Progenitor cell of endocrine pancreas (in vitro differentiated cells): ENCODE results near the gene SERPINB7. TPM values are rescaled to one million over a fixed set of nuclear protein-coding genes. Genes with fewer than 3 reads are reported as not detected.

ENCODE experiments used
- DNase-seq: peaks from one replicate; pipeline ENCODE4 v3.0.0; 2021; ENCODE audit warnings: low spot score; ENCODE audit not compliant: unreplicated experiment
- H3K27ac Mint-ChIP-seq: 2 replicates; pipeline ENCODE4 v1.8.0; 2021; ENCODE audit warnings: mild to moderate bottlenecking, moderate library complexity, mixed read lengths
- H3K27me3 Mint-ChIP-seq: 2 replicates; pipeline ENCODE4 v1.8.0; 2021; ENCODE audit warnings: mixed read lengths
- H3K36me3 Mint-ChIP-seq: 2 replicates; pipeline ENCODE4 v1.8.0; 2022; ENCODE audit warnings: mixed read lengths; ENCODE audit not compliant: insufficient read depth
- H3K4me1 Mint-ChIP-seq: 2 replicates; pipeline ENCODE4 v1.8.0; 2021; ENCODE audit warnings: low read depth, mixed read lengths
- H3K4me3 Mint-ChIP-seq: 2 replicates; pipeline ENCODE4 v1.8.0; 2021; ENCODE audit warnings: low read depth, mild to moderate bottlenecking, moderate library complexity, mixed read lengths
- H3K9me3 Mint-ChIP-seq: 2 replicates; pipeline ENCODE4 v1.8.0; 2021; ENCODE audit warnings: low read depth, mixed read lengths
- total RNA-seq: library from RNA; stranded (reverse); gene quantifications from 2 replicates; pipeline ENCODE4 v1.2.1, GENCODE V29; 2021
- TF ChIP-seq, protein P1 (sequence below): fragments of 200-600 bp; sonication (generic); IDR thresholded peaks from one replicate; pipeline ENCODE4 v1.5.0; 2021; ENCODE audit warnings: antibody characterized with exemption, mild to moderate bottlenecking; ENCODE audit not compliant: unreplicated experiment

The SERPINB7 gene
- total RNA-seq, 1 donor from 2014 or later, result not detected

DNA sequence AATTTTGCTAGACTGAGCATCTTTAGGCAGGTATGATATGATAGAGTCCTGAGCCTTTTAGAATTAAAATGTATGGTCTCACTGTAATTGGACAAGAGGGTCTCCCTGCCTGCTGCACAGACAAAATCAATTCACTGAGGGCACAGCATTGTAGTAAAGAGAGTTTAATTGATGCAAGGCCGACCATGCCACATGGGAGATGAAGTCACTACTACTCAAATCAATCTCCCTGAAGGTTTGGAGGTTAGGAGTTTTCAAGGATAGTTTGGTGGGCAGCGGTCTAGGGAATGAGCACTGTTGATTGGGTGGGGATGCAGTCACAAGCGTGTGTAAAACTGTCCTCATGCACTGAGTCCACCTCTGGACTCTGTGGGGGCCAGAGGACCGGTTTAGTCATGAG is 26.1 kb downstream of the SERPINB7 start:
- Mint-ChIP-seq H3K27ac (no peak overlapping the region), H3K4me3 (no peak overlapping the region), H3K36me3 (no peaks in the 10 kb centered on the region), H3K4me1 (no peaks in the 10 kb centered on the region), H3K9me3 (no peaks in the 10 kb centered on the region), H3K27me3 (no peaks in the 10 kb centered on the region)
- TF ChIP-seq, protein P1, sequence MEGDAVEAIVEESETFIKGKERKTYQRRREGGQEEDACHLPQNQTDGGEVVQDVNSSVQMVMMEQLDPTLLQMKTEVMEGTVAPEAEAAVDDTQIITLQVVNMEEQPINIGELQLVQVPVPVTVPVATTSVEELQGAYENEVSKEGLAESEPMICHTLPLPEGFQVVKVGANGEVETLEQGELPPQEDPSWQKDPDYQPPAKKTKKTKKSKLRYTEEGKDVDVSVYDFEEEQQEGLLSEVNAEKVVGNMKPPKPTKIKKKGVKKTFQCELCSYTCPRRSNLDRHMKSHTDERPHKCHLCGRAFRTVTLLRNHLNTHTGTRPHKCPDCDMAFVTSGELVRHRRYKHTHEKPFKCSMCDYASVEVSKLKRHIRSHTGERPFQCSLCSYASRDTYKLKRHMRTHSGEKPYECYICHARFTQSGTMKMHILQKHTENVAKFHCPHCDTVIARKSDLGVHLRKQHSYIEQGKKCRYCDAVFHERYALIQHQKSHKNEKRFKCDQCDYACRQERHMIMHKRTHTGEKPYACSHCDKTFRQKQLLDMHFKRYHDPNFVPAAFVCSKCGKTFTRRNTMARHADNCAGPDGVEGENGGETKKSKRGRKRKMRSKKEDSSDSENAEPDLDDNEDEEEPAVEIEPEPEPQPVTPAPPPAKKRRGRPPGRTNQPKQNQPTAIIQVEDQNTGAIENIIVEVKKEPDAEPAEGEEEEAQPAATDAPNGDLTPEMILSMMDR, result no peak
- DNase-seq, result no peak

DNA sequence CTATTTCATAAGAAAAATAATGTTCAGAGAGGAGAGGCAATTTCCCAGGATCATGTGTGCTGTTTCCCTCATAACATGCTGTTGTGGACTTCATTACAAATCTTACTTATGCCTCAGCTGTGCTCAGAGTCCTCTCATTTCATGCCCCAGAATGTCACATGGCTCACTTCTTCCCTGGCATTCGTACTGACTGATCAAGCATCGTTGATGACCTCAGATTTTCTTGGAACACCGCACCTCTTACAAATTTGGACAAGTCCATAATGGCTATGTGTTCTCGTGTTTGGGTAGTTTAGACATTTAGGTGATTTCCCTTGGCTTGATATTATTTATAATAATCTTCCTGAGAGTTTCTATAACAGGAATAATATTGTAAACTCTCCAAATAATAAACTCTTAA is 32.9 kb downstream of the SERPINB7 start:
- H3K27ac Mint-ChIP-seq, result no peak overlapping the region
- no peaks in the 10 kb centered on the region for H3K36me3 Mint-ChIP-seq
- H3K4me1 Mint-ChIP-seq, result no peaks in the 10 kb centered on the region
- H3K27me3 Mint-ChIP-seq, result peaks cover 14% of the 10 kb centered on the region
- no peaks in the 10 kb centered on the region for H3K9me3 Mint-ChIP-seq
- TF ChIP-seq, protein P1, result no peak
- no peak overlapping the region for H3K4me3 Mint-ChIP-seq
- no peak for DNase-seq

- Mint-ChIP-seq H3K36me3 (no peaks in the 10 kb centered on the region), H3K27me3 (no peaks in the 10 kb centered on the region), H3K4me3 (no peak overlapping the region), H3K4me1 (no peaks in the 10 kb centered on the region), H3K27ac (no peak overlapping the region), H3K9me3 (peaks cover 17% of the 10 kb centered on the region)
- TF ChIP-seq, protein P1, result no peak
- DNase-seq, result no peak
These were observed 42.3 kb downstream of the SERPINB7 start for GRCh38 chr18:63817441-63818051.

DNA sequence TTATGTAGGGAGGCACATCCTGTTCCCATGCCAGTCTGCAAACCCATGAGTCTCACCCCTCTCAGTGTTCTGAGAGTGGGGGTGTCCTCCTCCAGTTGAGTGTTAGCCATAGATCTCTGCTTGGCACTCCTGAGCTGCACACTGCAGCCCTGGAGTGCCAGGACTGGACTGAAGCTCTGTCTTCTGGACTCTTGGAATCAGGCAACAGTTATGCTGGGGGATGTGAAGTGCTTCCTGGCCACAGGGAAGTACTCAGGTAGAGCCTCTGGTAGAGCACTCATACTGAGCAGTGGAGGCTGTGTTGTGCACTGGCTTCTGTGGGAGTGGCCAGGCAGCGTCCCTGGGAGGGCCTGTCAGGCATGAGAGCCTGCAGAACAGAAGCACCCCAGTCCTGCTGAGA is 43.0 kb downstream of the SERPINB7 start:
- Mint-ChIP-seq H3K4me3 (no peak overlapping the region), H3K27ac (no peak overlapping the region), H3K9me3 (peaks cover 17% of the 10 kb centered on the region), H3K27me3 (no peaks in the 10 kb centered on the region), H3K4me1 (no peaks in the 10 kb centered on the region), H3K36me3 (no peaks in the 10 kb centered on the region)
- TF ChIP-seq, protein P1, result no peak
- no peak for DNase-seq

DNA sequence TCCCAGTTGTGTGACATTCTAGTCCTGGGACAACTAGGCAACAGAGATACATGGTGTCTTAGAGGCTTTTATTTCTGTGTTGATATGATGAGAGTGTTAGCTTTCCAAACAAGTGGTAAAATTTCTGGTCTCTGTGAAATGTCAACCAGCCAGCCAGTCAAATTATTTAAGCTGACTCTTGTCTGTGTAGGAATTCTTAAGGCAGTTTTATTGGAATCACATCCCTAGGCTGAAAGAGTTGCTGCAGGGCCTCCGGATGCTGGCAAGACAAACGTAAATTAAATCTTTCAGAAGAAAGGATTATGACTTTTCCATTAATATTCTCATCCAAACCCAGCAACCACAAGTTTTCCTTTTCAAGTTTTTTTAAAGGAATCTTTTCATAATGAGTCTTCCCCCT is 44.6 kb downstream of the SERPINB7 start:
- peaks cover 17% of the 10 kb centered on the region for H3K9me3 Mint-ChIP-seq
- TF ChIP-seq, protein P1, result no peak
- H3K27me3 Mint-ChIP-seq, result no peaks in the 10 kb centered on the region
- no peak for DNase-seq
- H3K4me1 Mint-ChIP-seq, result no peaks in the 10 kb centered on the region
- no peak overlapping the region for H3K4me3 Mint-ChIP-seq
- H3K27ac Mint-ChIP-seq, result no peak overlapping the region
- no peaks in the 10 kb centered on the region for H3K36me3 Mint-ChIP-seq
